Spleen (tissue), 13 donors: Measurements from ENCODE around the gene COL11A2. TPM values are rescaled to one million over a fixed set of nuclear protein-coding genes. Genes with fewer than 3 reads are reported as not detected.

ENCODE experiments used
- DNase-seq: peaks from one replicate; pipeline ENCODE4 v3.0.0-alpha.2; 2020
- H3K27ac ChIP-seq, 8 donors: fragments of 200-600 bp; sonication (generic) in 7 of 8; 1 replicate in 4 of 8; 2 replicates in 4 of 8; pipeline versions ENCODE4 v1.5.0 to v1.8.0; 2016 to 2021; ENCODE audit warnings: inconsistent platforms in 4 of 8, mild to moderate bottlenecking in 4 of 8, moderate library complexity in 1 of 8
- H3K27me3 ChIP-seq, 7 donors: fragments of 200-600 bp; sonication (generic) in 6 of 7; replicated peaks in 1 of 7; 1 replicate in 4 of 7; 2 replicates in 3 of 7; pipeline versions ENCODE4 v1.5.0 to v1.8.0; 2016 to 2021; ENCODE audit warnings: inconsistent platforms in 3 of 7, mild to moderate bottlenecking in 1 of 7
- H3K36me3 ChIP-seq, 6 donors: fragments of 200-600 bp; sonication (generic) in 5 of 6; 1 replicate in 4 of 6; 2 replicates in 2 of 6; pipeline versions ENCODE4 v1.5.0 to v1.8.0; 2016 to 2021; ENCODE audit warnings: inconsistent platforms in 2 of 6
- H3K4me1 ChIP-seq, 6 donors: fragments of 200-600 bp; sonication (generic) in 5 of 6; 1 replicate in 3 of 6; 2 replicates in 3 of 6; pipeline versions ENCODE4 v1.5.0 to v1.8.0; 2016 to 2021; ENCODE audit warnings: inconsistent platforms in 3 of 6
- H3K4me3 ChIP-seq, 8 donors: fragments of 200-600 bp; sonication (generic) in 7 of 8; 1 replicate in 4 of 8; 2 replicates in 4 of 8; pipeline versions ENCODE4 v1.5.0 to v1.8.0; 2016 to 2021; ENCODE audit warnings: inconsistent platforms in 4 of 8, mild to moderate bottlenecking in 4 of 8, moderate library complexity in 2 of 8
- H3K9me3 ChIP-seq, 8 donors: fragments of 200-600 bp; sonication (generic) in 7 of 8; 1 replicate in 4 of 8; 2 replicates in 4 of 8; pipeline versions ENCODE4 v1.5.0 to v1.8.0; 2016 to 2021; ENCODE audit warnings: inconsistent platforms in 4 of 8
- POLR2A ChIP-seq, 3 donors: fragments of 450-650 bp; IDR thresholded peaks; one replicate each; pipeline ENCODE4 v1.5.1; 2017; ENCODE audit warnings: antibody characterized with exemption in 3 of 3, mild to moderate bottlenecking in 1 of 3
- POLR2AphosphoS5 ChIP-seq, 3 donors: sonication (generic); formaldehyde crosslinking; IDR thresholded peaks; one replicate each; pipeline ENCODE4 v1.5.1; 2017; ENCODE audit warnings: antibody characterized with exemption in 3 of 3
- WGBS, 5 donors: extraction: QIAGEN DNeasy Blood & Tissue Kit in 3 of 5; methylation state at CpG; one replicate each; pipeline versions ENCODE4 v1.1.5 to v1.1.7; 2013 to 2018; 5-methylcytosine and 5-hydroxymethylcytosine counted together
- intact Hi-C: fragments of 100-400 bp; cut with DNase I; formaldehyde crosslinking; loops from one replicate; pipeline ENCODE4 v1.15.0; 2023; ENCODE audit warnings: low total_unique reads
- long read RNA-seq, 2 donors: transcript quantifications; one replicate each; lab custom pipeline, GENCODE V29; 2026
- polyA plus RNA-seq, 3 donors: library from polyadenylated mRNA; stranded (reverse); fragments of 200-250 nt; gene quantifications; one replicate each; pipeline ENCODE4 v1.2.1, GENCODE V29; 2013
- total RNA-seq, 7 donors: library from RNA; depleted of rRNA in 3 of 7; stranded (reverse); fragments of >200 nt in 3 of 7; fragmentation: NEBNext Ultra II Directional in 4 of 7; extraction: Animal tissue kit (Norgen Biotek cat#: 25700) in 4 of 7; gene quantifications; one replicate each; pipeline versions ENCODE4 v1.1.0 to v1.2.1, GENCODE V29; 2016 to 2021
- TF ChIP-seq, protein P1 (sequence below), 11 experiments: fragments of 200-600 bp in 7 of 11; fragments of 450-650 bp in 4 of 11; sonication (generic) in 4 of 11; IDR thresholded peaks in 8 of 11; conservative IDR thresholded peaks in 3 of 11; 1 replicate in 7 of 11; 2 replicates in 4 of 11; pipeline versions ENCODE4 v1.4.0 to v1.8.0; 2016 to 2021; ENCODE audit warnings: antibody characterized with exemption in 11 of 11, inconsistent platforms in 4 of 11, mild to moderate bottlenecking in 1 of 11
- donor health status: healthy with polysubstance abuse.
- donor health status: DM: no; HTN: no; CAD: no; lungs with moderate emphysema.
- donor health status: DM: no; HTN: no; CAD: no.
- donor health status: Bipolar disorder and iron deficiency.
- donor health status: healthy.
- donor health status: DM: no; HTN: no; CAD: no.
- donor health status: DM: yes; HTN: yes; CAD: no.

Gene COL11A2
- 1 to 10 TPM in 6 of 7 donors, under 1 TPM in 1; 0.79 to 2.4 (median 1.3) TPM for total RNA-seq
- 1 to 10 TPM in 2 of 3 donors, under 1 TPM in 1; 0.68 to 2.2 (median 1.8) TPM for polyA plus RNA-seq
- long read RNA-seq, donor 1: 0 reads
- long read RNA-seq, donor 2: 0 reads

DNA sequence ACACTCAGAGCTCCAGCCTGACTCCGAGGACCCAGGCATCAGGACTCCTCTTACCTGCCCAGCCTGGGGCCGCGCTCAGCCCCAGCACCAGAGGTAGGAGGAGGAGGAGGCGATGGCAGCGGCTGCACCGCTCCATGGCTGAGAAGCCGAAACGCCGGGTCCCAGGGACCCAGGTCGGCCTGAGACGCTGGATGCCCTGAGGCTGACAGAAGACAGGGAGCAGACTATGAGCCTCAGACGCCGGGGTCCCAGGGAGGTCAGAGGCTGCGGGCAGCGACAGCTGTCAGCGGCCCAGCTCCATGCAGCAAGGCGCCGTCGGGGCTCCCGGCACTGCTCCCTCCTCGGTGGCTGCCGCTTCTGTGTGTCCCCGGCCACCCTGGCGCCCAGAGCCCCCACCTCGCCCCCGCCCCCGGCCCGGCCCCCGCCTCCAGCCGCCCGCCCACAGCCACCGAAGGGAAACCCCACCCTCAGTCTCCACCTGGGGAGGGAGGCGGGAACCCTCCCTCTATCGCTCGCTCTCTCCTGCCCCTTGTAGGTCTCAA, at the start of gene COL11A2:
TSS of gene COL11A2 (minus strand) at position 363 of the 542 bp plus-strand sequence. CDS start at position 136, 227 bp downstream.
- peak within 1 kb of the TSS in 4 of 8 donors; percentile 30 to 43 (median 35) for H3K27ac ChIP-seq
- 10 to 19% (median 11%) methylated on average over 9 to 35 of the region's 35 CpGs for WGBS, 5 donors

DNA sequence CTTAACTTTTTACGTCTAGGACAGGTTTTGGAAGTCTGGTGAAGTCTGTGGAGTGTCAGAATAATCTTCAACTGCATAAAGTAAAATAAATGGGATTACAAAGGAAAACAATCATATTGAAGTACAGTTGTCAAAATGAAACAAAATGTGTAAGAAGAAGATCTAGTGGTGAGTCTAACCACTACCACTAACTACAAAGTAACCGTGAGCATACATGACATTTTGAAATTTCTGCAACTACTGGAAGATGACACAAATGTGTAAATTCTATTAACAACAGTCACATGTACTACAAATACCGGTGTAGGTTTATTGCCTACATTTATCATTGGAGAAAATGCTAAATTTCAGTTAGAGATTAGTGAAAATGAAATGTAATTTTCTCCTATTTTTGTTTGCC, 49.7 kb upstream of the COL11A2 start:
- Histone ChIP-seq H3K4me3 (no peak overlapping the region), H3K4me1 (no peaks in the 10 kb centered on the region), H3K36me3 (no peaks in the 10 kb centered on the region), H3K27ac (no peak overlapping the region), H3K9me3 (no peaks in the 10 kb centered on the region), H3K27me3 (peaks cover 0 to 34% (median 0%) of the 10 kb centered on the region in 7 donors)
- intact Hi-C loops: no loop called here
- TF ChIP-seq POLR2AphosphoS5 (IDR thresholded peaks at IDR 0.05): no peak
- TF ChIP-seq POLR2A (IDR thresholded peaks at IDR 0.05): no peak
- TF ChIP-seq, protein P1, sequence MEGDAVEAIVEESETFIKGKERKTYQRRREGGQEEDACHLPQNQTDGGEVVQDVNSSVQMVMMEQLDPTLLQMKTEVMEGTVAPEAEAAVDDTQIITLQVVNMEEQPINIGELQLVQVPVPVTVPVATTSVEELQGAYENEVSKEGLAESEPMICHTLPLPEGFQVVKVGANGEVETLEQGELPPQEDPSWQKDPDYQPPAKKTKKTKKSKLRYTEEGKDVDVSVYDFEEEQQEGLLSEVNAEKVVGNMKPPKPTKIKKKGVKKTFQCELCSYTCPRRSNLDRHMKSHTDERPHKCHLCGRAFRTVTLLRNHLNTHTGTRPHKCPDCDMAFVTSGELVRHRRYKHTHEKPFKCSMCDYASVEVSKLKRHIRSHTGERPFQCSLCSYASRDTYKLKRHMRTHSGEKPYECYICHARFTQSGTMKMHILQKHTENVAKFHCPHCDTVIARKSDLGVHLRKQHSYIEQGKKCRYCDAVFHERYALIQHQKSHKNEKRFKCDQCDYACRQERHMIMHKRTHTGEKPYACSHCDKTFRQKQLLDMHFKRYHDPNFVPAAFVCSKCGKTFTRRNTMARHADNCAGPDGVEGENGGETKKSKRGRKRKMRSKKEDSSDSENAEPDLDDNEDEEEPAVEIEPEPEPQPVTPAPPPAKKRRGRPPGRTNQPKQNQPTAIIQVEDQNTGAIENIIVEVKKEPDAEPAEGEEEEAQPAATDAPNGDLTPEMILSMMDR (IDR thresholded peaks at IDR 0.05 in 8 of 11, conservative IDR thresholded peaks at IDR 0.05 in 3 of 11): no peak
- no peak for DNase-seq
- WGBS, 5 donors: 43 to 48% (median 44%) methylated on average over 3 of the region's 3 CpGs

More for the DNA sequence above, at the start of gene COL11A2:
- Histone ChIP-seq H3K4me3 (peak within 1 kb of the TSS; percentile 3 to 64 (median 24)), H3K4me1 (peaks cover 5 to 40% (median 23%) of the 10 kb centered on the region in 6 donors), H3K36me3 (peaks cover 0 to 37% (median 33%) of the 10 kb centered on the region in 6 donors), H3K9me3 (no peaks in the 10 kb centered on the region), H3K27me3 (peaks cover 0 to 58% (median 17%) of the 10 kb centered on the region in 7 donors)
- intact Hi-C loops: no loop called here
- TF ChIP-seq POLR2AphosphoS5 (IDR thresholded peaks at IDR 0.05) (no peak), POLR2A (IDR thresholded peaks at IDR 0.05) (no peak)
- TF ChIP-seq, protein P1 (IDR thresholded peaks at IDR 0.05 in 8 of 11, conservative IDR thresholded peaks at IDR 0.05 in 3 of 11): no peak
- DNase-seq: peak; percentile 86

DNA sequence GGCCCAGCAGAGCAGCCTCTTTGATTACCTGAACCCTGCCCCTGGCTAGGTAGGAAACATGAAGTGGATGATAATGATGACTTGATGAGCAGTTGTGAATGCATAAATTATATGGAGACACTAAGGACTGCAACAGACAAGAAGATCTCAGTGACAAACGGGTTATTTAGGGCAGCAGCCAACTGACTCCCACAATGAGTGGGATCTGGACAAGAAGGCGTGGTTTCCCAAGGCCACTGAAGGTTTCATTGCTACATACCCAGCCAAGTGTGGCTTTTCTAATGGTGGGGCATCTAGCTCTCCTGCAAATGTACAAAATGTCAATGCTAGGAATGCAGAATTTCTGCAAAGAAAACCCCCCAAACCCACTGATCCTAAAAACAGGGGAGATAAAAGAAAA, 45.5 kb upstream of the COL11A2 start:
- TF ChIP-seq, protein P1 (IDR thresholded peaks at IDR 0.05 in 8 of 11, conservative IDR thresholded peaks at IDR 0.05 in 3 of 11): no peak
- TF ChIP-seq POLR2A (IDR thresholded peaks at IDR 0.05): no peak
- no peak for TF ChIP-seq POLR2AphosphoS5 (IDR thresholded peaks at IDR 0.05)
- intact Hi-C loops: loop anchor here (10.0 kb wide), 1 partner anchor 233 kb away; the partner anchor contains the start of gene HLA-DOA
- WGBS, 5 donors: 46 to 70% (median 56%) methylated on average over 2 of the region's 2 CpGs
- no peak overlapping the region for H3K4me3 ChIP-seq
- H3K27me3 ChIP-seq: peaks cover 0 to 51% (median 0%) of the 10 kb centered on the region in 7 donors
- no peaks in the 10 kb centered on the region for H3K4me1 ChIP-seq
- H3K27ac ChIP-seq: no peak overlapping the region
- no peaks in the 10 kb centered on the region for H3K36me3 ChIP-seq
- H3K9me3 ChIP-seq: no peaks in the 10 kb centered on the region
- no peak for DNase-seq

DNA sequence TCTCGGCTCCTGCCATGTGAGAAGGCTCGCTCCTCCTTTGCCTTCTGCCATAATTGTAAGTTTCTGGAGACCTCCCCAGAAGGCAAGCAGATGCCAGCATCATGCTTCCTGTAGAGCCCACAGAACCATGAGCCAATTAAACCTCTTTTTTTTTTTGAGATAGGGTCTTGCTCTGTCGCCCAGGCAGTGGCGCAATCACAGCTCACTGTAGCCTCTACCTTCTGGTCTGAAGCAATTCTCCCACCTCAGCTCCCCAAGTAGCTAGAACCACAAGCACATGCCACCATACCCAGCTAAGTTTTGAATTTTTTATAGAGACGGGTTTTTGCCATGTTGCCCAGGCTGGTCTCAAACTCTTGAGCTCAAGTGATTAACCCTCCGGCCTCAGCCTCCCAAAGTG, 44.6 kb upstream of the COL11A2 start:
- Histone ChIP-seq H3K4me3 (no peak overlapping the region), H3K9me3 (no peaks in the 10 kb centered on the region), H3K27ac (no peak overlapping the region), H3K4me1 (no peaks in the 10 kb centered on the region), H3K27me3 (peaks cover 0 to 57% (median 0%) of the 10 kb centered on the region in 7 donors), H3K36me3 (no peaks in the 10 kb centered on the region)
- DNase-seq: no peak
- intact Hi-C loops: loop anchor here (10.0 kb wide), 1 partner anchor 232 kb away; the partner anchor contains the start of gene HLA-DOA
- 85 to 94% (median 88%) methylated on average over 6 of the region's 6 CpGs for WGBS, 5 donors
- TF ChIP-seq, protein P1 (IDR thresholded peaks at IDR 0.05 in 8 of 11, conservative IDR thresholded peaks at IDR 0.05 in 3 of 11): no peak
- no peak for TF ChIP-seq POLR2A (IDR thresholded peaks at IDR 0.05)
- TF ChIP-seq POLR2AphosphoS5 (IDR thresholded peaks at IDR 0.05): no peak
